Sigmoid colon (tissue), 3 donors: ENCODE results near the gene YJEFN3.

Experiments
- POLR2A ChIP-seq, 2 donors: fragments of 450-650 bp; IDR thresholded peaks; one replicate each; pipeline ENCODE4 v1.6.1; 2016; ENCODE audit warnings: antibody characterized with exemption in 2 of 2, mild to moderate bottlenecking in 2 of 2, moderate library complexity in 2 of 2
- TF ChIP-seq, protein P1 (sequence below), 4 experiments: fragments of 450-650 bp in 3 of 4; fragments of 200-600 bp in 1 of 4; IDR thresholded peaks; one replicate each; pipeline ENCODE4 v1.5.1; 2016 to 2019; ENCODE audit warnings: antibody characterized with exemption in 4 of 4, mild to moderate bottlenecking in 3 of 4, moderate library complexity in 2 of 4

DNA sequence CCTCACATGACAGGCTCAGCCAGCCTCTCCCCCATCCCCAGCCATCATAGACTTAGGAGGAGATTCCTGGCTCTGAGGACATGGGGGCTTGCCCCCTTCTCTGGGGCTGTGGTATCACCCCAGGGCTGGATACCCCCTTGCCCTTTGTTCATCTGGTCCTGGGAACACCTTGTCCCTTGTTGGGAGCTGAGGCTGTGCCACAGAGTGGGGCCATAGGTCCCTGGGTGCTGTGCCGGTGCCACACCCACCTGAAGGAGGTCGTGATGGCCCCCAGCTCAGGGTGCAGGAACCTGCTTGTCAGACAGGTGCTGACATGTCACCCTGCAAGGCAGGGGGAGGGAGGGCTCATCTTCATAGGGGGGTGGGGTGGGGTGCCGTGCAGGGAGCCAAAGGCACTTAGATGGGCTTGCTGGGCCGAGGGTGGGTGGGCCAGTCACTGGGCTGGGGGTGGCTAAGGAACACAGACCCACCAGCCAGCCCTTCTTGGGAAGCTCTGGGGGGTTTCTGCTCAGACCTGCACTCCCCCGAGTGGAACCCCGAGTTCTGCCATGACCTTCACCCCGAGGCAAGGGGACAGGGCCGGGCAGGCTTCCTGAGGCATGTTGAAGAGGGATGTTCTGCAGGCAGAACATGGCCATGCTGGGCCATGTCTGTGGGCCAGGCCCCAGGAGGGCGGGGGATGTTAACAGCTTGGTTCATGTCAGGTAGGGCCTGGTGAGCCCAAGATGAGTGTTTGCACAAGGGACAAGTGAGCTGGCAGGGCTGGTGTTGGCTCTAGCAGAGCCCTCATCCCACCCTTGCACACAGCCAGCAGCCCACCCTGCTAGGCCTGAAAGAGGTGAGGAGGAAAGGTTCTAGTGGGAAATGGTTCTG is 41.4 kb upstream of the YJEFN3 start:
- TF ChIP-seq, protein P1, sequence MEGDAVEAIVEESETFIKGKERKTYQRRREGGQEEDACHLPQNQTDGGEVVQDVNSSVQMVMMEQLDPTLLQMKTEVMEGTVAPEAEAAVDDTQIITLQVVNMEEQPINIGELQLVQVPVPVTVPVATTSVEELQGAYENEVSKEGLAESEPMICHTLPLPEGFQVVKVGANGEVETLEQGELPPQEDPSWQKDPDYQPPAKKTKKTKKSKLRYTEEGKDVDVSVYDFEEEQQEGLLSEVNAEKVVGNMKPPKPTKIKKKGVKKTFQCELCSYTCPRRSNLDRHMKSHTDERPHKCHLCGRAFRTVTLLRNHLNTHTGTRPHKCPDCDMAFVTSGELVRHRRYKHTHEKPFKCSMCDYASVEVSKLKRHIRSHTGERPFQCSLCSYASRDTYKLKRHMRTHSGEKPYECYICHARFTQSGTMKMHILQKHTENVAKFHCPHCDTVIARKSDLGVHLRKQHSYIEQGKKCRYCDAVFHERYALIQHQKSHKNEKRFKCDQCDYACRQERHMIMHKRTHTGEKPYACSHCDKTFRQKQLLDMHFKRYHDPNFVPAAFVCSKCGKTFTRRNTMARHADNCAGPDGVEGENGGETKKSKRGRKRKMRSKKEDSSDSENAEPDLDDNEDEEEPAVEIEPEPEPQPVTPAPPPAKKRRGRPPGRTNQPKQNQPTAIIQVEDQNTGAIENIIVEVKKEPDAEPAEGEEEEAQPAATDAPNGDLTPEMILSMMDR (IDR thresholded peaks at IDR 0.05): no peak
- TF ChIP-seq POLR2A (IDR thresholded peaks at IDR 0.05): no peak
